Stimulated activated CD4-positive, alpha-beta T cell treated with anti-CD3 and anti-CD28 coated beads, Interleukin-15, amount 100 ng/mL, for 48 hours (primary cell): ENCODE measurements around the gene ACP5.

Experiments
- DNase-seq, 2 donors: peaks; one replicate each; pipeline ENCODE4 v3.0.0-alpha.2; 2020; ENCODE audit warnings: low read depth in 2 of 2

Gene ACP5

DNA sequence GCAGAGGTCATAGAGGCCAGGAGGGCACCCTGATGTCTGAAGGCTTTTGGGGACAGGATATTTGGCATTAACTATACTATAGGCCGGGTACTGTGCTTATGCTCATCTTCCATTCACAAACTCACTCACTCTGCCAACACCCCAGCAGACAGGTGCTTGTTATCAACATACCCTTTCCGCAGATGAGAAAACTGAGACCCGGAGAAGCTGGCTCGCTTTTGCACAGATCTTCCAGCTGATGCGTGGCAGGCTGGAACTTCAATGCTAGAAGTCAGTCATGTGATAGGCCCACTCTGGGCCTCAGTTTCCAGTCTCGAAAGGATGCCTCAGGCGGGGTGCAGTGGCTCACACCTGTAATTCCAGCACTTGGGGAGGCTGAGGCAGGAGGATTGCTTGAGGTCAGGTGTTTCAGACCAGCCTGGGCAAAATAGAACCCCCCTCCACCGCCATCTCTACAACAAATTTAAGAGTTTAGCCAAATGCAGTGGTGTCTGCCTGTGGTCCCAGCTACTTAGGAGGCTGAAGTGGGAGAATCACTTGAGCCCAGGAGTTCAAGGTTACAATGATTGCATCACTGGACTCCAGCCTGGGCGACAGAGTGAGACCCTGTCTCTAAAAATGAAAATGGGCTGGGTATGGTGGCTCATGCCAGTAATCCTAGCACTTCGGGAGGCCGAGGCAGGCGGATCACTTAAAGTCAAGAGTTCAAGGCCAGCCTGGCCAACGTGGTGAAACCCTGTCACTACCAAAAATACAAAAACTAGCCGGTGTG lies 29.3 kb downstream of the ACP5 start:
- no peak for DNase-seq

DNA sequence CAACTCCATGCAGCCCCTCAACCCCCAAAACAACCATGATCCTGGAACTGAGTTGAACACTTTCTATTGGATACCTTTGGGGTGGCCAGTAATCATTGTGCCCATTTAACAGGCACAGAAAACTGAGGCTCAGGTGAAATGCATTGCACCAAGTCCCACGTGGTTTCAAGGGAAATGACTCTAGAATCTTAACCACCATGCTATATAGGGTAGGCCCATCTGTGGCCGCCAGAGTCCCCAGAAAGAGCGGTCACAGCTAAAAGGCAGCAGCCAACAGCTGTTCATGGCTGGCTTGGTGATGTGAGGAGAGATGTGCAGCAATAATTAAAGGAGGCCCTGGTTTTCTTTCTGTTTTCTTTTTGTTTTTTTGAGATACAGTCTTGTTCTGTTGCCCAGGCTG lies 36.2 kb downstream of the ACP5 start:
- no peak for DNase-seq

DNA sequence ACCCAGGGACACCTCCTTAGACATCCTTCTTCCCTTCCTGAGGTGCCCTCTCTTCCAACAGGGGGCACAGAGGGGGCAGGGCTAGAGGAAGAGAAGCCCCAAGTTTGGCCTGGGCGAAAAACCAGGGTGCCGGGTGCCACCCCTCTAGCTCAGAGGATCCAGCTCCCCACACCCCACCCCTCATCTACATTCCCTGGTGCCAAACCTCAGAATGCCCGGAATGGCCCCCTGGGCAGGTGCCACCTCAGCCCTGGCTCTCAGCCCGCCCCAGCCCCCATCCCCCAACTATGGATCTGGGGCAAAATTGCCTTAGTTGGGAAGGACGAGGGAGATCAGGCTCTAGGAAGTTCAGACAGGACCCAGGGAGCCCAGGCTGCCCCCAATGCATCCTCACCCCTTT lies 36.8 kb downstream of the ACP5 start:
- no peak for DNase-seq

DNA sequence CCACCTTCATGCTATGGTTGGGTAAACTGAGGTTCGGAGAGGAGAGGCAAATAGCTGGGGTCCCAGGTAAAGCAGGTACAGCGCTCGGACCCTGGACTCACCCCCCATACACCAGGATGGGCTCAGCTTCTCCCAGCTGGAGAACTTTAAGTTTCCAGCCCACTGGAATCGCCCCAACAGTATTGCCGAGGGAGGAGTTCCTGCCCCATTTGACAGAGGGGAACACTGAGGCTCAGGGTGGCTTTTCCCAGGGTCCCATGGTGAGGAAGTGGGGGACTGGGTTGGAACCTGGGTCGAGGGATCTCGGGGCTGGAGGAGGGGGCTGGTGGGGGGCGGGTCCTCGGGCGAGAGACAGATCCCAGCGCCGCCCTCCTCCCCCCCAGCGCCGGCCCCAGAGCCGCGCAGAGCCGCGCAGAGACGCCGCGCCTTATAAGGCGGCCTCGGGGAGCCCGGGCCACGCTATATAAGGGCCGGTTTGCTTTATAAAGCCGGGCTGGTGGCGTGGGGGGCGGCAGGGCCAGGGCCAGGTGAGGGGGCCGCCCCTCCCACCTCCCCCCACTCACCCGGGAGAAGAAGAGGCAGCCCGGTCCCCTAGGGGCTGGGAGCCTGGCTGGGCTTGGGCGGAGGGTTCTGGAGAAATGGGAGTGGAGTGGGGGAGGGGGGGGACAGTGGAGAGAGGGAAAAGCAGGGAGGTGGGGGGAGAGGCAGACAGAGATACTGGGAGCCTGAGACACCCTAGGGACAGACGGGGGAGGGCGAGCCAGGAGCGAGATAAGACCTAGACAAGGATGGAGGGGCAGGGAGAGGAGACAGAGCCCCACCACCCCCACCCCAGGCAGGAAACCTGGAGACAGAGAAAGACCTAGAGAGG lies 37.7 kb downstream of the ACP5 start:
- no peak for DNase-seq

DNA sequence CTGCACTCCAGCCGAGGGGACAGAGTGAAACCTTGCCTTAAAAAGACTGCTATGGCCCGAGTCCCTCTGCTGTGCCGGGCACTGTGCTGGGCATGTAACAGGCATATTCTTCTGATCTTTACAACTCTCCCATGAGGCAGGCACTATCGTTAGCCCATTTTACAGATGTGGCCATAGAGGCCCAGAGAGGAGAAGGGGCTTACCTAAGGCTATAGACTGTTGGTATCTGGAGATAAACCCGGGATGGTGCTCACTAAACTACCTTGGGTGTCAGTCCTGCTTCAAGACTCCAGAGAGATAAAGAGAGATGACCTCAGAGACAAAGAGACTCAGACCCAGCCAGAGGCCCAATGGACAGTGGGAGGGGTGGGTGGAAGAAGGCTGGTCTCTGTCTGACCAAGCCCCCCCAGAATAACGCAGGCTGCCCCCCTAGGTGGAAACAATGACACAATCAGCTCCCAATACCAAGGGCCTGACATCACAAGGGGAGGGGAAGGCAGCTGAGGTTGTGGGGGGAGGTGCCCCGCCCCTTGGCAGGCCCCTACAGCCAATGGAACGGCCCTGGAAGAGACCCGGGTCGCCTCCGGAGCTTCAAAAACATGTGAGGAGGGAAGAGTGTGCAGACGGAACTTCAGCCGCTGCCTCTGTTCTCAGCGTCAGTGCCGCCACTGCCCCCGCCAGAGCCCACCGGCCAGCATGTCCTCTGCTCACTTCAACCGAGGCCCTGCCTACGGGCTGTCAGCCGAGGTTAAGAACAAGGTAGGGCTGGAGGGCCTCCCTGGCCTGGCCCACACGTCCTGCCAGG lies 39.0 kb downstream of the ACP5 start, which contains the start of gene CNN1:
TSS of gene CNN1 (plus strand) at position 620 of the 805 bp plus-strand sequence. CDS start at position 697, 77 bp downstream.
- DNase-seq, result no peak

DNA sequence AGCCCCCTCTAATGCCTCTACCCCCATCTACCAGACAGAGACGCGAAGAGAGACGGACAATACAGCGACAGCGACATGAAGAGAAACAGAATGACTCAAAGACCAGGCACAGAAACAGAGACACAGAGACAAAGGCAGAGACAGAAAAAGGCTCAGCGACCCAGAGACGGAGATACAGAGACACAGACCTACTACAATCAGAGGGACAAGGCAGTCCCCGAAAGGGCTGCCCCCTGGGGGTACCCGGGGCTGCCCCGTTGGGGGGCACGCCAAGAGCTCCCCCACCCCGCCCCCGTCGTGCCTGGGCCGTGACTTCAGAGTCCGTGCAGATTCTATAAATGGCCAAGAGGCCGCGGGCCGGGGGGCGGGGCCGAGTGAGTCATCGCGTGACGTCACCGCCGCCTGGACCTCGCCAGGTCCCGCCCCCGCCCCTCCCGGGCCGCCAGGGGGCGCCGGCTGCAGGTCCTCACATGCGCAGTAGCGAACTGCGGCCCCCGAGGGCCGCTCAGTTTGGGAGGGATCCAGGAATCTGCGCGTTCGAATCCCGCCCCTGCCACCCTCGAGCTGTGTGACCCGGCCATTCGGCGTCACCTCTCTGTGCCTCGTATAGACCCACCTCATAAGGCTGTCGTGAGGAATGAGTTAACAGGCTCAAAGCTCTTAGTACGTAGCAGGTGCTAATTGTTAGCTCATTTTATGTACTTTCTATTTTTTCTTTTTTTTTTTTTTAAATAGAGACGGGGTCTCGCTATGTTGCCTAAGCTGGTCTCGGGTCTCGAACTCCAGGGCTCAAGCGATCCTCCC lies 41.5 kb downstream of the ACP5 start:
- peak; percentile 76 to 83 for DNase-seq

DNA sequence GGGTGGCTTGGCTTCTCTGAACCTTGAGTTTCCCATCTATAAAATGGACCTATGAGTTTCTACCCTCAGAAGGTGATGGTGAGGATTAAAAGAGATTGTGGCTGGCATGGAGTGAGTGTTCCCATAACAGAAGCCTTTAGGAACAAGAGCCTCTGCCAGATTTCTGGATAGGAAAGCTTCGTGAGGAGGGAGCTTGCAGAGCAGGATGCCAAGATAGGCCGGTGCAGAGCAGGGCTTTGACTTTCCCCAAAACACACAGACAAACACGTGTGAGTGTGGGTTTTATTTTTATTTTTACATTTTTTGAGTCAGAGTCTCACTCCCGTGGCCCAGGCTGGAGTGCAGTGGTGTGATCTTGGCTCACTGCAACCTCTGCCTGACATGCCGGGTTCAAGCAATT lies 42.5 kb downstream of the ACP5 start:
- DNase-seq, result no peak

DNA sequence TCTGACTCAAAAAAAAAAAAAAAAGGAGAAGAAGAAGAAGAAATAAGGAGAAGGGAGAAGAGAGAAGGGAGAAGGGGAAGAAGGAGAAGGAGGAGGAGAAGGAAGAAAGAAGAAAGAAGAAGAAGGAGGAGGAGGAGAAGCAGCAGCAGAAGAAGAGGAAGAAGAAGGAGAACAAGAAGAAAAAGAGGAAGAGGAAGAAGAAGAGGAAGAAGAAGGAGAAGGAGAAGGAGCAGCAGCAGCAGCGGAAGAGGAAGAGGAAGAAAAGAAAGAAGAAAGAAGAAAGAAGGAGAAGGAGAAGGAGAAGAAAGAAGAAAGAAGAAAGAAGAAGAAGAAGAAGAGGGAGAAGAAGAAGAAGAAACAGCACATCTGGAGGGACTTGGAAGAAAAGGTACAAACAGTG lies 42.9 kb downstream of the ACP5 start:
- no peak for DNase-seq

DNA sequence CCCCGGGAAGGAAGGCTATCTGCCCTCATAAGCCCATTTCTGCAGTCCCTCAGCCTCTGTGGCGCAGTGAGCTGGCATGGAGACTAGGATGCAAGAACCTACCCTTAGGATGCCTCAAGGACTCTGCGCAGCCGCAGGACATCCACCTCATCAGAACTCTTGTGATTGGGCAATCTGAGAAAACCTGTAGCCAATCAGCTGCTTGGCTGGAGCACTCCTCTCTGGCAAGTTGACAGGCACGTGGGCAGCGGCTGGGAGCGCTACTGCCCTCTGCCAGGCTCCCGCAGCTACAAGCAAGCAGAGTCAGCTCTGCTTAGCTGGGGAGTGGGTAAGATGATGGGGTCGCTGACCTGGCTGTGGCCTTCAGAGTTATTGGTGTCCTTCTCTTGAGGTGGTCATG lies 47.0 kb downstream of the ACP5 start:
- peak; percentile 49 to 60 for DNase-seq

DNA sequence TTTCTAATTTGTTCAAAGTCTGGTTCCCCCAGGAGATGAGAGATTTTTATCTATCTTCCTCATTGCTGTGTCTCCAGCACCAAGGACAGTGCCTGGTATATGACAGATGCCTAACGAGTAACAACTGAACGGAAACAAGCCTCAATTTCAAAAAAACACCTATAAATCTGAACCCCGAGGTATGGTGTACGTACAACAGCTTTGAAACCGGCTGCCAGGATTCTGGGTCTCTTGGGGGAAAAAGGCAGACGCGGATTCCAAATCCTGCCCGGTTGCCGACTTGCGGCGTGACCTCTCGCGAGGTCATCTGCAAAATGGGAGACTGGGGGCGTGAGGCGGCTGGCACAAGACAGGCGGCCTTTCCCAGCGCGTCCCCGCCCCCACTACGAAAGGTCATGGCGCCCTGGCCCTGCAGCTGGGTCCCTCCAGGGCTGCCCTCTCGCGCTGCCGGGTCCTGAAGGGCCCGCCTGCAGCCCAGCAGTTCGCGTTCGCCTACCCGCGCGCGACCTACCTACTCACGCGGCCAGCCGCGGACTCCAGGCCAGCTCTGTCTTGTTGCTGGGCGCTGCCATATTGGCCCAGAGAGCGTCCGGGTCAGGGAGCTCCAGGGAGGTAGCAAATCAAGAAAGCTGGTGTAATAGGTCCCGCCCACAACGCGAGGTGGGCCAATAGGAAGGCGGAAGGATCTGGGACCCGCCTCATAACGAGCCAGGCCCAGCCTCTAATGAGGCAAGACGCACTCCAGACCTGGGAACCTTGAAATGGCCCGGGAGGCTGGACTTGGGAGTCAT lies 48.7 kb downstream of the ACP5 start, which contains the start of gene ECSIT:
TSS of gene ECSIT (minus strand) at position 584 of the 791 bp plus-strand sequence. CDS start 9,964 bp downstream, outside the sequence.
- peak; percentile 91 to 92 for DNase-seq
